ENCODE data around the gene PRKG2. TPM values are rescaled to one million over a fixed set of nuclear protein-coding genes. Genes with fewer than 3 reads are reported as not detected.
A peak's percentile ranks its signal among the peaks of the same experiment; 100 is the strongest.
"Not testable (repeated sequence)": the region's sequence is repeated elsewhere in the genome, so short reads cannot be mapped to it uniquely, and the experiment has no call there.

The PRKG2 gene
- total RNA-seq = 1 to 10 TPM in 1 of 2 donors, under 1 TPM in 1; 0.86 to 2.2 TPM
- long read RNA-seq, donor 1, partial matches to known transcripts = 0 of 1 reads
- long read RNA-seq, donor 1, other reads (novel, unspliced or antisense) = 0 of 1 reads
- long read RNA-seq, donor 2 = 0 reads

- intact Hi-C loops (cut with DNase I) = loop anchor here in 1 of 2 donors (5.0 kb wide), 1 partner anchor 488 kb away; no protein-coding TSS in a partner anchor
- peak; percentile 76 for DNase-seq (ENCODE audit: low spot score)
These were observed at the start of gene PRKG2 for GRCh38 chr4:81214881-81215868. Gene PRKG2, minus strand, starts transcription at chr4:81215222. Its CDS starts 10,175 bp downstream, at chr4:81205047.

- DNase-seq (ENCODE audit: low spot score) = no peak
These were observed 45.5 kb upstream of the PRKG2 start for GRCh38 chr4:81260443-81261101.

GRCh38 chr4:81258841-81259550, 44.0 kb upstream of the PRKG2 start:
- intact Hi-C loops (cut with DNase I) = no loop called here
- no peak for DNase-seq (ENCODE audit: low spot score)

More at GRCh38 chr4:81260443-81261101, 45.5 kb upstream of the PRKG2 start:
- intact Hi-C loops (cut with DNase I) = no loop called here

- intact Hi-C loops (cut with DNase I) = no loop called here
- DNase-seq (ENCODE audit: low spot score) = no peak
These were observed 42.8 kb upstream of the PRKG2 start for GRCh38 chr4:81257816-81258215.

DNA sequence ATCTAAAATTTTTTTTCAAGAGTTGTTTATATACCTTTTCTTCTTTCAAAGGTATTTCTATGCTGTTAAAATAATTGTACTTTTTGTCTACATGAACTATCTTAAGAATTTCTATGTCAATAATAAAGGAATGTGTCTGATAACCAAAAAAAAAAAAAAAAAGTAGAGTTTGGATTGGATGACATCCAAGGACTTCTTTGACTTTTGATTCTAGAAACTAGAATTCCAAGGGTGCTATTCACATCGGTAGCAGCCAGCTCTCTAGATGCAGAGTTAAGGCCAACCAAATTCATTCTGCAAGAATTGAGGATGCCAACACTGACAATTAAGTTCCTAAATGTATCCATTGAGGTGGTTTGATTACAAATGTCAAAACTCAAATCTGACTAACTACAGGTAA, 42.0 kb upstream of the PRKG2 start:
- intact Hi-C loops (cut with DNase I) = no loop called here
- DNase-seq (ENCODE audit: low spot score) = no peak

GRCh38 chr4:81256059-81256970, 41.3 kb upstream of the PRKG2 start:
- intact Hi-C loops (cut with DNase I) = no loop called here

DNA sequence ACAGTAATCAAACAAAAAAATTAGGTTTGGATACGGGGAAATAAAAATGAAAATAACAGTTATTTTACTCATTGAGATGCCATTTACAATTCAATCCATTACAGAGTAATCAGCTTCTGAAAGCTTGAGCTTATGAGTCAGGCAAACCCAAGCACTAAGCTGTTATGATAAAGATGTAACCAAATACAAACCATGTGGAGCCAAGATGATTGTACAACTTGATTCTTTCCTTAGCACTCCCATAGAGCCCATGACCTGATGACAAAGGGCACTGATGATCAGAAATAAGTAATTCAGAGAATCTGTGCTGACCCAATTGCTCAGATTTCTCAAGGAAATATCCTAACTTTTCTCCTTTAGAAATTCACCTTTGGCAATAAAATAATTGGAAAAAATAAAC, 40.5 kb upstream of the PRKG2 start:
- intact Hi-C loops (cut with DNase I) = no loop called here
- no peak for DNase-seq (ENCODE audit: low spot score)

More at GRCh38 chr4:81256059-81256970, 41.3 kb upstream of the PRKG2 start:
- DNase-seq (ENCODE audit: low spot score) = no peak

DNA sequence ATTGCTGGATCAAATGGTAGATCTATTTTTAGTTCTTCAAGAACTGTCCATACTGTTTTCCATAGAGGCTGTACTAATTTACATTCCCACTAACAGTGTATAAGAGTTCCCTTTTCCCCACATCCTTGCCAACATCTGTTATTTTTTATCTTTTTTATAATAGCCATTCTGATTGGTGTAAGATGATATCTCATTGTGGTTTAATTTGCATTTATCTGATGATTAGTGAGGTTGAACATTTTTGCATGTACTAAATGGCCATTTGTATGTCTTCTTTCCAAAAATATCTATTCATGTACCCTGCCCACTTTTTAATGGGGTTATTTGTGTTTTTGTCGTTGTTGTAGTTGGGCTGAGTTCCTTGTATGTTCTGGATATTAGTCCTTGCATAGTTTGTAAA, 35.4 kb upstream of the PRKG2 start:
- no peak for DNase-seq (ENCODE audit: low spot score)

DNA sequence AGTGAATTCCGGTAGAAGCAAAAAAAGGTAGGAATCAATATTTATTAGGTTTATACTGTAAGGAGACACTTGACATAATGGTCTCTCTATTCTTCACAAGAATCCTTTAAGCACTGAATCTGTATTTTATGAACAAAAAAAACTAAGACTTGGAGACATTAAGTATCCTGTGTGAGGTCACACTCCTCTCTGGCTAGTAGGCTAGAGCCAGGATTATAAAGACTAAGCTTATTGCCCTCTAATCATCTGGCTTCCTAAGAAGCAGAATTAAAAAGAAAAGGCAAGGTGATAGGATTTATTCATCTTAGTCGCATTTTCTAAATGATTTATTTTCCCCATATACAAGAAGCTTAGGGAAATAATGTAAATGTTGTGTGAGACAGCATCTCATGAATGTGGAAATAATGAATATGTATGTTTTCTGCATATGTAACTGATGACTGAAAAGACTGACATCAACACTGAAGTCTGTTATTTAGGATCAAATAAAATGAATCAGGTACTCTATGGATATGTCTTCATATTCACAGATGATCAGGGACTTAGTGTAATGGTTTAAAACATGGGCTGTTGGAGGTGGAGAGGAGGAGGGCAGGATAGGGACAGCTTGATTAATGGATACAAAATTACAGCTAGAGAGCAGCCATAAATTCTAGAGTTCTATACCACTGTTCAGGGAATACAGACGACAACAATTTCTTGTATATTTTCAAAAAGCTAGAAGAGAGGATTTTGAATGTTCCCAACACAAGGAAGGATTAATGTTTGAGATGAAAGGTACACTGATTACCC, 30.4 kb upstream of the PRKG2 start:
- DNase-seq (ENCODE audit: low spot score) = no peak
- intact Hi-C loops (cut with DNase I) = no loop called here

More for the DNA sequence above, 35.4 kb upstream of the PRKG2 start:
- intact Hi-C loops (cut with DNase I) = no loop called here

- intact Hi-C loops (cut with DNase I) = no loop called here
- DNase-seq (ENCODE audit: low spot score) = no peak
These were observed 22.8 kb upstream of the PRKG2 start for GRCh38 chr4:81237791-81238190.

- no peak for DNase-seq (ENCODE audit: low spot score)
- intact Hi-C loops (cut with DNase I) = no loop called here
These were observed 21.1 kb upstream of the PRKG2 start for GRCh38 chr4:81235982-81236749.

DNA sequence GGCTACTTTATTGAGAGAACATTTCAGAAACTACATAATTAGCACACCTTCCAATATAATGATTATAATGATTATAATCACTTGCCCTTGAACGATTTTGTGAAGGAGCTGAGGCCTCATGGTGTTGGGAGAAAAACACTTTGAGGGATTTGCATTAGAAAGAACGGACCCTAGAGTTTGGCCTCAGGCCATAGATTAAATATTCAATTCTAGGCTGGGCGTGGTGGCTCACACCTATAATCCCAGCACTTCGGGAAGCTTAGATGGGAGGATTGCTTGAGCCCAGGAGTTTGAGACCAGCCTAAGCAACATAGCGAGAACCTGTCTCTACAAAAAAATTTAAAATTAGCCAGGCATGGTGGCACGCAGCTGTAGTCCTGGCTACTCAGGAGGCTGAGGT, 12.9 kb upstream of the PRKG2 start:
- intact Hi-C loops (cut with DNase I) = no loop called here

DNA sequence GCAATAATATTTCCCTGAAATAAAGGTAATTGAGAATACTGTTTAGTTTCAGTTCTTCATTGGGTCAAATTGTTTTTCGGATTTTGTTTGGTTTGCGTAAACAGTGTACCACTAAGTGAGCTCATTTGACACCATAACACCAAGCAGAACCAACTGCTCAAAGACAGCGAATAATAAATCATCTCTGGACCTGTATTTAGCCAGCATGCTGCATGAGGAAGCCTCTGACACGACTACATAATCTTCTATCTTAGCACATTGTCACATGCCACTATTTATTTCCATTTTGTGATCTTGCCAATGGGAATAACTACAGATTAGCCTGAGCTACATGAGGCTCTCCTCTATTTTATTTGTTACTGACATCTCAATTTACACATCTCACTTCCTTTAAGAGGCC, 12.1 kb upstream of the PRKG2 start:
- intact Hi-C loops (cut with DNase I) = no loop called here
- DNase-seq (ENCODE audit: low spot score) = no peak

More for the DNA sequence above, 12.9 kb upstream of the PRKG2 start:
- no peak for DNase-seq (ENCODE audit: low spot score)

- intact Hi-C loops (cut with DNase I) = no loop called here
- DNase-seq (ENCODE audit: low spot score) = no peak
These were observed 10.2 kb upstream of the PRKG2 start for GRCh38 chr4:81225252-81225651.

DNA sequence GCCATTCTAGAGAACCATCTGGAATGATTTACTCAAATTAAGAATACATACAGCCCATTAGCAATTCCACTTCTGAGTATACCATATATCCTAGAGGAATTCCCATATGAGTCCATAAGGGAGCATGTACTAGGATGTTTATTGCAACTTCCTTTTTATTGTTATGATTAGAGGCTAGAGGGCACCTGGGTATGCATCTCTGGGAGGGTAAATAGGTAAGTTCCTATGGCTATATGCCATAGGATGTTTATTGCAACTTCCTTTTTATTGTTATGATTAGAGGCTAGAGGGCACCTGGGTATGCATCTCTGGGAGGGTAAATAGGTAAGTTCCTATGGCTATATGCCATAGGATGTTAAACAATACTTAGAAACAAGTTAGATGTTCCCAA, 7.1 kb upstream of the PRKG2 start:
- DNase-seq (ENCODE audit: low spot score); intact Hi-C loops (cut with DNase I): not testable (repeated sequence)

DNA sequence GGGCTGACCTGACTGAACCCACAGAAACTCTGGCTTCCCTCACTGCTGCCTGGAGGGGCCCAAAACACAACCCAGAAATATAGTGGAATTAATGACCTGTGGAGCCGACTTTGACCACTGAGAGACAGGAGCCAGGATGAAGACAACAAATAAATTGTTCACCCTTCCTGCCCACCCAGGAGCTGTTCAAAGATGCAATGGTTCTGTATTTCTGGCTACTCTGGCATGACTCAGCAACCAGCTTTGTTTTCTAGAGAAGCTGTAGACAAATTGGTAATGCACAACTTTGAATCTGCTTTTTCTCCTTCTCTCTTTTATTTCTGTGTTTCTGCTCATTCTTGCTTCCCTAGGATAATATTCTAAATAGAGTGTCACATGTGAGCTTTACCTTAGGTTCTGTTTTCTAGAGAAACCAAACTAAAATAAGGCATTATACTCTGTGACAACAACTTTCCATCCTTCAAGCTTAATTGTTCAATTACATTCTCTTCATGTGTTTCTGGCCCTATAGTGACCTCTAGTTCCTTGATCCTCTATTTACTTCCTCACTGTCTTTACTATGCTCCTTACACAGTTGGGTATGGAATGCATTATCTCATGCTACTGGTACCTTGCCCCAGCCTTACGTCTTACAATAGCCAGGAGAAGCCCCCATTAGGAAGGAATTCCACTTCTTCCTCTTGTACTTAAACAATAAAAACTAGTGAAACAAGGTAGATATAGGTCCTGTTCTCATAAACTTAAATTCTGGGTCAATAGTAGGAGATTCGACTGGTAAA, 6.5 kb upstream of the PRKG2 start:
- intact Hi-C loops (cut with DNase I) = no loop called here
- no peak for DNase-seq (ENCODE audit: low spot score)

Measured in posterior vena cava (tissue), 2 donors.